Stimulated activated naive CD8-positive, alpha-beta T cell treated with anti-CD3 and anti-CD28 coated beads, Interleukin-15, Interleukin-2, amounts not matched to agents 100 ng/mL and 50 ng/mL, for 24 hours (primary cell): ENCODE measurements around the gene ATP9B.

Source experiments
- H3K27ac Mint-ChIP-seq: one replicate; pipeline ENCODE4 v1.8.0; 2021; ENCODE audit warnings: mild to moderate bottlenecking, mixed read lengths
- H3K27me3 Mint-ChIP-seq: one replicate; pipeline ENCODE4 v1.8.0; 2021; ENCODE audit warnings: mixed read lengths
- H3K36me3 Mint-ChIP-seq: one replicate; pipeline ENCODE4 v1.8.0; 2021; ENCODE audit warnings: low read depth, mixed read lengths
- H3K4me1 Mint-ChIP-seq: one replicate; pipeline ENCODE4 v1.8.0; 2021; ENCODE audit warnings: low read depth, mixed read lengths
- H3K4me3 Mint-ChIP-seq: one replicate; pipeline ENCODE4 v1.8.0; 2021; ENCODE audit warnings: mild to moderate bottlenecking, mixed read lengths
- H3K9me3 Mint-ChIP-seq: one replicate; pipeline ENCODE4 v1.8.0; 2021; ENCODE audit warnings: mixed read lengths

Gene ATP9B

GRCh38 chr18:79068937-79069716 lies at the start of gene ATP9B:
TSS of gene ATP9B (plus strand) at chr18:79069394. CDS start at chr18:79069411, 17 bp downstream.
- Mint-ChIP-seq H3K27ac (peak within 1 kb of the TSS; percentile 99), H3K4me1 (peaks cover 47% of the 10 kb centered on the region), H3K36me3 (peaks cover 36% of the 10 kb centered on the region), H3K9me3 (peaks cover 25% of the 10 kb centered on the region), H3K4me3 (peak within 1 kb of the TSS; percentile 93), H3K27me3 (peaks cover 17% of the 10 kb centered on the region)

- H3K4me3 Mint-ChIP-seq = no peak overlapping the region
- no peaks in the 10 kb centered on the region for H3K4me1 Mint-ChIP-seq
- peaks cover 9% of the 10 kb centered on the region for H3K27me3 Mint-ChIP-seq
- no peaks in the 10 kb centered on the region for H3K9me3 Mint-ChIP-seq
- H3K36me3 Mint-ChIP-seq = no peaks in the 10 kb centered on the region
- no peak overlapping the region for H3K27ac Mint-ChIP-seq
Observed at GRCh38 chr18:79019881-79020280, 49.3 kb upstream of the ATP9B start.

- Mint-ChIP-seq H3K36me3 (no peaks in the 10 kb centered on the region), H3K27me3 (peaks cover 9% of the 10 kb centered on the region), H3K4me1 (no peaks in the 10 kb centered on the region), H3K9me3 (peaks cover 4% of the 10 kb centered on the region), H3K27ac (no peak overlapping the region), H3K4me3 (no peak overlapping the region)
Observed at GRCh38 chr18:79022603-79023002, 46.6 kb upstream of the ATP9B start.

GRCh38 chr18:79026491-79026890 lies 42.7 kb upstream of the ATP9B start:
- Mint-ChIP-seq H3K9me3 (peaks cover 16% of the 10 kb centered on the region), H3K4me3 (no peak overlapping the region), H3K27ac (no peak overlapping the region), H3K4me1 (no peaks in the 10 kb centered on the region), H3K36me3 (peaks cover 4% of the 10 kb centered on the region), H3K27me3 (peaks cover 5% of the 10 kb centered on the region)

- Mint-ChIP-seq H3K36me3 (peaks cover 4% of the 10 kb centered on the region), H3K27me3 (peaks cover 5% of the 10 kb centered on the region), H3K27ac (no peak overlapping the region), H3K9me3 (peaks cover 13% of the 10 kb centered on the region), H3K4me1 (no peaks in the 10 kb centered on the region), H3K4me3 (no peak overlapping the region)
Observed at GRCh38 chr18:79030680-79031079, 38.5 kb upstream of the ATP9B start.

- Mint-ChIP-seq H3K27ac (no peak overlapping the region), H3K4me1 (no peaks in the 10 kb centered on the region), H3K4me3 (no peak overlapping the region), H3K36me3 (no peaks in the 10 kb centered on the region), H3K27me3 (peaks cover 18% of the 10 kb centered on the region), H3K9me3 (peaks cover 5% of the 10 kb centered on the region)
Observed at GRCh38 chr18:79042276-79042675, 26.9 kb upstream of the ATP9B start.

- no peaks in the 10 kb centered on the region for H3K36me3 Mint-ChIP-seq
- peaks cover 5% of the 10 kb centered on the region for H3K9me3 Mint-ChIP-seq
- H3K27me3 Mint-ChIP-seq = peaks cover 18% of the 10 kb centered on the region
- H3K27ac Mint-ChIP-seq = no peak overlapping the region
- no peaks in the 10 kb centered on the region for H3K4me1 Mint-ChIP-seq
- H3K4me3 Mint-ChIP-seq = no peak overlapping the region
Observed at GRCh38 chr18:79043288-79043687, 25.9 kb upstream of the ATP9B start.

- Mint-ChIP-seq H3K36me3 (no peaks in the 10 kb centered on the region), H3K27me3 (peaks cover 12% of the 10 kb centered on the region)
Observed at GRCh38 chr18:79046522-79046921, 22.7 kb upstream of the ATP9B start.

GRCh38 chr18:79047556-79048244 lies 21.5 kb upstream of the ATP9B start:
- H3K9me3 Mint-ChIP-seq = no peaks in the 10 kb centered on the region
- H3K27ac Mint-ChIP-seq = no peak overlapping the region
- no peaks in the 10 kb centered on the region for H3K4me1 Mint-ChIP-seq
- H3K36me3 Mint-ChIP-seq = no peaks in the 10 kb centered on the region
- peaks cover 12% of the 10 kb centered on the region for H3K27me3 Mint-ChIP-seq
- H3K4me3 Mint-ChIP-seq = no peak overlapping the region

More at GRCh38 chr18:79046522-79046921, 22.7 kb upstream of the ATP9B start:
- Mint-ChIP-seq H3K27ac (no peak overlapping the region), H3K4me1 (no peaks in the 10 kb centered on the region), H3K9me3 (no peaks in the 10 kb centered on the region), H3K4me3 (no peak overlapping the region)

GRCh38 chr18:79048245-79048632 lies 21.0 kb upstream of the ATP9B start:
- Mint-ChIP-seq H3K9me3 (no peaks in the 10 kb centered on the region), H3K36me3 (no peaks in the 10 kb centered on the region), H3K27me3 (peaks cover 12% of the 10 kb centered on the region), H3K4me1 (no peaks in the 10 kb centered on the region), H3K4me3 (no peak overlapping the region), H3K27ac (no peak overlapping the region)

GRCh38 chr18:79049506-79049905 lies 19.7 kb upstream of the ATP9B start:
- no peaks in the 10 kb centered on the region for H3K9me3 Mint-ChIP-seq
- no peak overlapping the region for H3K4me3 Mint-ChIP-seq
- H3K4me1 Mint-ChIP-seq = no peaks in the 10 kb centered on the region
- H3K27me3 Mint-ChIP-seq = peaks cover 5% of the 10 kb centered on the region
- H3K36me3 Mint-ChIP-seq = no peaks in the 10 kb centered on the region
- H3K27ac Mint-ChIP-seq = no peak overlapping the region

- Mint-ChIP-seq H3K27me3 (peaks cover 2% of the 10 kb centered on the region), H3K36me3 (no peaks in the 10 kb centered on the region), H3K4me1 (no peaks in the 10 kb centered on the region), H3K9me3 (no peaks in the 10 kb centered on the region), H3K4me3 (no peak overlapping the region), H3K27ac (no peak overlapping the region)
Observed at GRCh38 chr18:79050005-79050404, 19.2 kb upstream of the ATP9B start.

- Mint-ChIP-seq H3K36me3 (no peaks in the 10 kb centered on the region), H3K27me3 (peaks cover 8% of the 10 kb centered on the region), H3K9me3 (no peaks in the 10 kb centered on the region)
Observed at GRCh38 chr18:79056827-79057367, 12.3 kb upstream of the ATP9B start.

GRCh38 chr18:79058007-79058406 lies 11.2 kb upstream of the ATP9B start:
- Mint-ChIP-seq H3K9me3 (no peaks in the 10 kb centered on the region), H3K4me1 (no peaks in the 10 kb centered on the region), H3K27ac (no peak overlapping the region), H3K27me3 (peaks cover 8% of the 10 kb centered on the region), H3K36me3 (no peaks in the 10 kb centered on the region), H3K4me3 (no peak overlapping the region)

More at GRCh38 chr18:79056827-79057367, 12.3 kb upstream of the ATP9B start:
- Mint-ChIP-seq H3K4me1 (no peaks in the 10 kb centered on the region), H3K27ac (no peak overlapping the region), H3K4me3 (no peak overlapping the region)

- H3K4me3 Mint-ChIP-seq = no peak overlapping the region
- no peak overlapping the region for H3K27ac Mint-ChIP-seq
- H3K4me1 Mint-ChIP-seq = peaks cover 11% of the 10 kb centered on the region
- H3K9me3 Mint-ChIP-seq = peaks cover 25% of the 10 kb centered on the region
- H3K36me3 Mint-ChIP-seq = peaks cover 24% of the 10 kb centered on the region
- H3K27me3 Mint-ChIP-seq = peaks cover 20% of the 10 kb centered on the region
Observed at GRCh38 chr18:79062806-79063205, 6.4 kb upstream of the ATP9B start.
